HG02642 (cell line): ENCODE measurements around the gene CNTD1.

Experiments used
- ATAC-seq: cut with Tn5 transposase; IDR thresholded peaks from one replicate; pipeline ENCODE4 v1.9.1; 2021; ENCODE audit warnings: mild to moderate bottlenecking; ENCODE audit not compliant: unreplicated experiment, poor library complexity

The CNTD1 gene

DNA sequence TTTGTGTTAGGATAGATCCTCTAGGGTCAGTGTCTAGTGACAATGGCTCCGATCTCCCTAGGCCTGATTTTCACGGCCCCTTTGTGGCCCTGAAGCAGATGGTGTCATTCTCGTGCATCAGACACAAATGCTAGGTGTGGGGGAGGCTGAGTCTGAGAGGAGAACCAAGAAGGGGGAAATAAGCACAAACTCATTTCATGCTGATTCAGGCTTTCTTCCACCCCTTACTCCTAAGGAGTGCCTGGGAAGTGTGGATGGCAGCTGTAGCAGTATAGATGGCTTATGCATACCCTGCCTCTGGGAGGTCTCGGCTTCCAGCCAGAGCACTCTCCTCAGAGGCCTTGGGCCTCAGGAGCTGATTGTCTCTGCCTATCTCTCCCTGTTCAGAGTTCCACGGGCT is 20.1 kb upstream of the CNTD1 start:
- no peak for ATAC-seq

DNA sequence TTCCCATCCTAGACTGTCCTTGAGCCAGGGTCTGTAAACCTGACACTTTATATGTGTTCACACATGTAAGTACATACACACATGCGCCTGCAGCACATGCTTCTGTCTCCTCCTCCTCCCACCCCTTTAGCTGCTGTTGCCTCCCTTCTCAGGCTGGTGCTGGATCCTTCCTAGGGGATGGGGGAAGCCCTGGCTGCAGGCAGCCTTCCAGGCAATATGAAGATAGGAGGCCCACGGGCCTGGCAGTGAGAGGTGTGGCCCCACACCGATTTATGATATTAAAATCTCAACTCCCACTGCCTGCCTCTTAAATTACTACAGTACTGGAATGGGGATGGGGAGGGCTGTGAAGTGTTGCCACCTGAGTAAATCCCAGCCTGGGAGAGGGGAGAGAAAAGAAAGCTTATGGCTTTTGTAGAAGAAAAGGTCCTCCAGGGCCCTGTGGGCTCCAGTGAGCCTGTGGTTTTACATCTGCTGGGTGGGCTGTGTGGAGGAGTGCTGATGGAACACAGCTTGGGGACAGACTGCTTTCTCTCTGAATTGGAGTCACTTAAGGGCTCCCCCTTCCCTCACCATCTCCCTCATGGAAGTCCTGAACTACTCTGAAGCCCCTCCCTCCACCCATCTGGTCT is 19.2 kb upstream of the CNTD1 start:
- no peak for ATAC-seq

DNA sequence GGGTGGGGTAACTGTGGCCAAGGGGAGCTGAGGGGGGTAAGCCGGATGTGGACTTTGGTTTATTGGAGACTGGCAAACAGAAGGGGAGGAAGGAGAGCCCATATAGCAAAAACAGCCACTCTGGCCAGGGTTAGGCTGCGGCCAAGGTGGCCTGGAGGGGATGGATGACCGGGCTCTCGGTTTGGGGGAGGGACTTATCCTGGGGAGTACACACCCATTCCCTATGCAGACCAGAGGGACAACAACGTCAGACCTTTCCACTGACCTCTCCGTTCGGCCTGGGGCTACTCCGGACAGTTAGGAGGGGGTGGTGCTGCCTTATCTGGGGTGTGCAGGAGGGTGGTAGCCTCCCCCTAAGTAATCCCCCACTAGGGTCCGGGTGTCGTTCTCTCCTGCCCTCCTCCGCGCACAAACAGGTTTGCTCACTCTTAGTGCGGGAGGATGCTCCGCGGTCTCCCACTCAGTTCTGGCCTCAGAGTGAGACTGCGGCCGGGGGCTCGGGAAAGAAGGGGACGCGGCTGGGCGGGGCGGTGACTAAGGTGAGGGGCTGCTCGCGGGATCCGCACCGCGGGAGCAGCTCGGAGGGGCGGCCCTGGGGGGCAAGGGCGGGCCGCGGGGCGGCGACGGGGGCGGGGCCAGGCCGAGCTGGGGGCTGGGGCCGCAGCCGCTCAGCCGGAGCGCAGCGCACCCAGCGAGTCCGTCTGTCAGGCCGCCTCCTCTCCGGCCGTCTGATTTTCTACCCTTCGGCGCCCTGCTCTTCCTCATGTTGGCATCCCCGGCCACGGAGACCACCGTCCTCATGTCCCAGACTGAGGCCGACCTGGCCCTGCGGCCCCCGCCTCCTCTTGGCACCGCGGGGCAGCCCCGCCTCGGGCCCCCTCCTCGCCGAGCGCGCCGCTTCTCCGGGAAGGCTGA is 18.5 kb upstream of the CNTD1 start, which contains the start of gene WNK4:
WNK4 (plus strand) TSS at position 675 of the 915 bp plus-strand sequence; CDS start at position 764, 89 bp downstream.
- no peak for ATAC-seq

DNA sequence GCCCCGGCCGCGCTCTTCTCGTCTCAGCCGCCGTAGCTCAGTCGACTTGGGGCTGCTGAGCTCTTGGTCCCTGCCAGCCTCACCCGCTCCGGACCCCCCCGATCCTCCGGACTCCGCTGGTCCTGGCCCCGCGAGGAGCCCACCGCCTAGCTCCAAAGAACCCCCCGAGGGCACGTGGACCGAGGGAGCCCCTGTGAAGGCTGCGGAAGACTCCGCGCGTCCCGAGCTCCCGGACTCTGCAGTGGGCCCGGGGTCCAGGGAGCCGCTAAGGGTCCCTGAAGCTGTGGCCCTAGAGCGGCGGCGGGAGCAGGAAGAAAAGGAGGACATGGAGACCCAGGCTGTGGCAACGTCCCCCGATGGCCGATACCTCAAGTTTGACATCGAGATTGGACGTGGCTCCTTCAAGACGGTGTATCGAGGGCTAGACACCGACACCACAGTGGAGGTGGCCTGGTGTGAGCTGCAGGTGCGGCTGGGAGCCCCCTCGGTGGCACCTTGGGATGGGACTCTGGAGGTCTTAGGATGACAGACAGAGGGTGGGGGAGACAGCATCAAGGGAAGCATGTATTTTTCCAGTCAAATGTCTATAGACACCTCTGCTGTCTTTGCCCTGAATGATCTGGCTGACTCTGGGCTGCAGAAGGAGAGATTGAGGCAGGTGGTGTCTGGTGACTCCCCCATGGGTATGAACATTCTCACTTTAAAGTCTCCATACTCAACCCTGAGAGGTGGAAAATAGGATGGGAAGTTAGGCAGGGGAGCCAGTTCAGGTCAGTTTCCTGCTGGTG is 17.6 kb upstream of the CNTD1 start:
- ATAC-seq, result no peak

DNA sequence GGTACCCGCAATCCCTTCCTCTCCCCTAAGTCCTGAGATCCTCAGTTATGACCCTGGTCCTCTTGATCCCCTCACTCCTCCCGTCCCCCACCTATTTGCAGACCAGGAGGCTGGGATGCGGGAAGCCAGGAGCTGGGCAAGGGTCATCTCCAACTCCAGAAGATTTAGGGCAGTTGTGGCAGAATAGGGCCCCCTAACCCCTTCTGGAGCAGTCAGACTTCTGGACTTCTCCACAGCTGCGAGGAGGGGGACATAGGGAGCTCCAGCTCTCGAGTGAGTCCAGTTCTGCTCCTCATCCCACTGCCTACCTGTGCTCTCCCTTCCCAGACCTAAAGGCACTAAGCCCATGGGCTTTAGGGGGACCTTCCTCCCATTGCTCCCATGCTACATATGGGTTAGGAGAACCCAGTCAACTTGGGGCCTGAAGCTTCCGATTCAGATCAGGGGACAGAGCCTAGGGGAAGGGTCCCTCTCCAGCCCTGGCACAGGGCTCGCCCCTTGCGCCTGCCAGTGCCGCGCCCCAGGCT is 17.0 kb upstream of the CNTD1 start:
- no peak for ATAC-seq

DNA sequence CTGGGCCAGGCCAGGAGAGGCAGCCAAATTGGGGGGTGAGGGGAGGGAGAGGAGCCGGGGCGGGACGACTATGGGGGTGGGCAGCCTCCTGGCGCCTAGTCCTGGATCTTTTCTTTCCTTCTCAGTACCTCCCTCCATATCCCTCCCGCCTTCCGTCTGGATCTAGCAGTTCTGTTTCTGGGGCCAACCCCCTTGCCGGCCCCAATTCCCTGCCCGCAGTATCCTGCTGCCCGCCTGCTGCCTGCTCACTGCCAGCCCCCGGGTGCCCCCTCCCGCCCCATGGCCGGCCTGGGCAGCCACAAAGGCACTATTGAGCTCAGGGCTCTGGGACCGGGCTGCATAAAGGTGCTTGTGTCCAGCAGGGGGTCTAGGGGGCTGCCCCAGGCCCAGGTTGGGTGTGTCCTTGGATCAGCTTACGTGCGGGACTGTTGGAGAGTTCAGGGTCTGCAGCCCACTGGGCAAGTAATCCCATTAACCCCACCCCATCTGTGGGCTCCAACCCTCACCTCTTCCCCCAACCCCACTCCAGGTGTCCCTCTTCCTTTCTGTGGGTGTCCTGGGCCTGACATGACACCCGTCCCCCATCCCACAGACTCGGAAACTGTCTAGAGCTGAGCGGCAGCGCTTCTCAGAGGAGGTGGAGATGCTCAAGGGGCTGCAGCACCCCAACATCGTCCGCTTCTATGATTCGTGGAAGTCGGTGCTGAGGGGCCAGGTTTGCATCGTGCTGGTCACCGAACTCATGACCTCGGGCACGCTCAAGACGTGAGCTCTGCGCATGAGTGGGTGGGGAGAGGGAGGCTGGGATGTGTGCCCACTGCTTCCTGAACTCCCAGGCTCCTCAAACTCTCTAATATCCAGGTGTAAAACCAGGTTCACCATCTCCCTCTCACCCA is 16.2 kb upstream of the CNTD1 start:
- no peak for ATAC-seq

DNA sequence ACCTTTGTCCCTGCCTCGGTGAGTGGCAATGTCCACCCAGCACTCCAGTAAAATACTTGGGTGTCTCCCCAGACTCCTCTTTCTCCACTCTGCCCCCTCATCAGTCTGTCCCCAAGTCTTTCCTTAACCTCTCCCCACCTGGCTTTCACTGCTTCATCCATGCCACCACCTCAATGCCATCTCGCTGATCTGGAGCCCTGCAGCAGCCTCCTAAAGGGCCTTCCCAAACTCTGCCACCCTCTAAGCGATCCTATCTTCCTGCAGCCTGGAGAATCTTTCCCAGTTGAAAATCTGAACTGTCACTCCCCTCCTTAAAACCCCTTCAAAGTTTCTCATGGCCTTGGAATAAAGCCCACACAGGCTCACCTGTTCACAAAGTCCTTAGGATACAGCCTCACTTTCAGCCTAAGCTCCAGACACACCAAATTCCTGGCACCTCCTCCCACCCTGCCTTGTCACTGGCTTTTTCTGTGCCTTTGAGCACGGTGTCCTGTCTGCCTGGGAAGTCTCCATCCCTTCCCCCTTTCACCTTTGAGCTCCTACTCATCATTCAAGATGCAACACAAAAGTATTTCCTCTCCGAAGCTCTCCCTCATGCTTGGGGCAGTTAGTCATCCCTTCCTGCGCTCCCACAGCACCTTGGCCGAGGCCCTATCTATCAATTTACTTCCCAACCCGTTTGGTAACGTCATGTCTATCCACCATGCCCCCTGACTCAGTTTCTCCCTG is 15.4 kb upstream of the CNTD1 start:
- no peak for ATAC-seq

DNA sequence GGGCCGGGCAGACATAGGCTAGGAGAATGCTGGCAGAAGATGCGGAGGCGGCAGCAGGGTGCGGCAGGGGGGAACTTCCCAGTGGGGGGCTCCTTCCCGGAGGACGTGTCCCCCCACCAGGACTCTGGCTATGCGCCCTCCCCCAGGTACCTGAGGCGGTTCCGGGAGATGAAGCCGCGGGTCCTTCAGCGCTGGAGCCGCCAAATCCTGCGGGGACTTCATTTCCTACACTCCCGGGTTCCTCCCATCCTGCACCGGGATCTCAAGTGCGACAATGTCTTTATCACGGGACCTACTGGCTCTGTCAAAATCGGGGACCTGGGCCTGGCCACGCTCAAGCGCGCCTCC is 14.9 kb upstream of the CNTD1 start:
- ATAC-seq, result no peak

DNA sequence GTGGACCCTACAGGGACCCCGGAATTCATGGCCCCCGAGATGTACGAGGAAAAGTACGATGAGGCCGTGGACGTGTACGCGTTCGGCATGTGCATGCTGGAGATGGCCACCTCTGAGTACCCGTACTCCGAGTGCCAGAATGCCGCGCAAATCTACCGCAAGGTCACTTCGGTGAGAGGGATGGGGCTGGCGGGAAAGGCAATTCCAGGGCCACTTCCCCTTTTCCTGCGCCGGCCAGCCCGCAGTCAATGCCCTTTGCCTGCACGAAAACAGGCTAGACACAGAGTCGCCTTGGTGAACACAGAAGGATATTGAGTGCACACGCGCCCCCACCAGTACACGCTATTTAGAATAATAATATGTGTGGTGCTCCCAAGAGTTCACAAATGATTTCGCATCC is 14.3 kb upstream of the CNTD1 start:
- no peak for ATAC-seq

DNA sequence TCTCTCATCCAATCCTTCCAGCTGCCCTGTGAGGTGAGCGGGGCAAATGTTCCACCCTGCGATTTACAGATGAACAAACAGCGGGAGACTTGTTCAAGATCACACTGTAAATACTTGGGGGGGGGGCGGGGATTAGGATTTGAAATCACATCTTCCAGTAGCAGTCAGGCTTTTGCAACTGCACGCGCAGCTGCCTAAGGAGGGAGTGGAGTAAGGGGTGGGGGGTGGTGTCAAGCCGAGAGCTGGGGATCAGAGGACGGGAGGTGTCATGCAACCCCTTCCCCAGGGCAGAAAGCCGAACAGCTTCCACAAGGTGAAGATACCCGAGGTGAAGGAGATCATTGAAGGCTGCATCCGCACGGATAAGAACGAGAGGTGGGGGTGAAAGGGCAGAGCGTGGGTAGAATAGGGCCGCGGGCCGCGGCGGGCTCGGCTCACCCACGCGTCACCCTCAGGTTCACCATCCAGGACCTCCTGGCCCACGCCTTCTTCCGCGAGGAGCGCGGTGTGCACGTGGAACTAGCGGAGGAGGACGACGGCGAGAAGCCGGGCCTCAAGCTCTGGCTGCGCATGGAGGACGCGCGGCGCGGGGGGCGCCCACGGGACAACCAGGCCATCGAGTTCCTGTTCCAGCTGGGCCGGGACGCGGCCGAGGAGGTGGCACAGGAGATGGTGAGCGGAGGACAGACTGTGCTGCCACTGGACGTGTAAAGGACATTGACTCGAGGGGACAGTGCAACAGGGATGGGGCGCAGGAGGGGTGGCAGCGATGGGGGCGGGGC is 13.7 kb upstream of the CNTD1 start:
- no peak for ATAC-seq

DNA sequence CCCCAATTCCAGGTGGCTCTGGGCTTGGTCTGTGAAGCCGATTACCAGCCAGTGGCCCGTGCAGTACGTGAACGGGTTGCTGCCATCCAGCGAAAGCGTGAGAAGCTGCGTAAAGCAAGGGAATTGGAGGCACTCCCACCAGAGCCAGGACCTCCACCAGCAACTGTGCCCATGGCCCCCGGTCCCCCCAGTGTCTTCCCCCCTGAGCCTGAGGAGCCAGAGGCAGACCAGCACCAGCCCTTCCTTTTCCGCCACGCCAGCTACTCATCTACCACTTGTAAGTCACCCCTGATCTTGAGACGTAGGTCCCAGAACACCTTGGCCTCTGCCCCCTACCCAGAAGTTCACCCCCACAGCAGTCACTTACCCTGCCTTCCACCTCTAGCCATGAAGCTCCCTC is 11.4 kb upstream of the CNTD1 start:
- ATAC-seq, result no peak

DNA sequence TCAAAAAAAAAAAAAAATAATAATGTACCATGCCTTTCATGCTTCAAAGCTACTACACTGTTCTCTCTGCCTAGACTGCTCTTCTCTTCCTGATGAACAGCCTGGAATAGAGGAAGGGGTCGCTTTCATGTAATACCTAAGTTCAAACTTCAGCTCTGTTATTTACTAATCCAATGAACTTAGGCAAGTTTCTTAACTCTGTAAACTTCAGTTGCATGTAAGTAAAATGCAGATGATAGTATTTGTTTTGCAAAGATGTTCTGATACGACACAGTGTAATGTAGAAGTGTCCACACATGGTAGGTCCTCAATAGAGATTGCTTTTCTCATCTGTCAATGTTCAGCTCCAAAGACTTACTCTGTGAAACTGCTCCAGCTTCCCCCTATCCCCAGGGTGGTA is 6.7 kb upstream of the CNTD1 start:
- ATAC-seq, result no peak

DNA sequence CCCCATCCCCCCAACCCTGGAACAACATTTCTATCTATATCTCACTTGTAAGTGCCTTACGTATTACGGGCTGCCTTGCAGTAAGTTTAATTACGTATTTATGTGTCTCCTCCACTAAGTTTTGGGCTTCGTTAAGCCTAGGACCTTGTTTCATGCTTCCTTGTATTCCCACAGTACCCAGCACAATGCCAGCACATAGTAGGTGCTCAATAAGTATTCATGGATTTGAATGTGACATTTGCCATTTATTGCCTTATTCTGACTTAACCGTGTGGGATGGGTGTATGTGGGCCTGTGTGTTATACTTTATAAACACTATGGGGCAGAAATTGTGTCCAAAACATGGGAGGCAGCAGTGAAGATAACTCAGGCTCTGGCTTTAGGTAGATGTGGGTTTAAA is 6.1 kb upstream of the CNTD1 start:
- ATAC-seq, result no peak

DNA sequence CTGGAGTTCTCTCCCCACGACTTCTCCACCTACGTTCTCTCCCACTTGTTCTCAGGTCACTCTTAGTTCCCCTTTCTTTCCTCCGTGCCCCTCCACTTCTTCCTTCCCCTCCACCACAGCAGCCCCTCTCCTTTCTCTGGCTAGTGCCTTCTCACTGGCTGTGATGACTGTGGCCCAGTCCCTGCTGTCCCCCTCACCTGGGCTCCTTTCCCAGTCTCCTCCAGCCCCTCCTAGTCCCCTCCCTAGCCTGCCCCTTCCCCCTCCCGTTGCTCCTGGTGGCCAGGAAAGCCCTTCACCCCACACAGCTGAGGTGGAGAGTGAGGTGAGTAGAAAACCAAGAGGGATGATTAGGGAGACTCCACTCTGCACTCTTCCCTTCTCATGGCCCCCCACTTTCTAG is 3.6 kb upstream of the CNTD1 start:
- ATAC-seq, result no peak

DNA sequence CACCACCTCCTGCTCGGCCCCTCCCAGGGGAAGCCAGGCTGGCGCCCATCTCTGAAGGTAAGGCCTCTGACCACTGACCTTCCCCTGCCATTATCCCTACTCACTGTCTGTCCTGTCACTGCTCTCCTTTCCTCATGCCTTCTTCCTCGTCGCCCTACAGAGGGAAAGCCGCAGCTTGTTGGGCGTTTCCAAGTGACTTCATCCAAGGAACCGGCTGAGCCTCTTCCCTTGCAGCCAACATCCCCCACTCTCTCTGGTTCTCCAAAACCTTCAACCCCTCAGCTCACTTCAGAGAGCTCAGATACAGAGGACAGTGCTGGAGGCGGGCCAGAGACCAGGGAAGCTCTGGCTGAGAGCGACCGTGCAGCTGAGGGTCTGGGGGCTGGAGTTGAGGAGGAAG is 3.2 kb upstream of the CNTD1 start:
- ATAC-seq, result no peak

DNA sequence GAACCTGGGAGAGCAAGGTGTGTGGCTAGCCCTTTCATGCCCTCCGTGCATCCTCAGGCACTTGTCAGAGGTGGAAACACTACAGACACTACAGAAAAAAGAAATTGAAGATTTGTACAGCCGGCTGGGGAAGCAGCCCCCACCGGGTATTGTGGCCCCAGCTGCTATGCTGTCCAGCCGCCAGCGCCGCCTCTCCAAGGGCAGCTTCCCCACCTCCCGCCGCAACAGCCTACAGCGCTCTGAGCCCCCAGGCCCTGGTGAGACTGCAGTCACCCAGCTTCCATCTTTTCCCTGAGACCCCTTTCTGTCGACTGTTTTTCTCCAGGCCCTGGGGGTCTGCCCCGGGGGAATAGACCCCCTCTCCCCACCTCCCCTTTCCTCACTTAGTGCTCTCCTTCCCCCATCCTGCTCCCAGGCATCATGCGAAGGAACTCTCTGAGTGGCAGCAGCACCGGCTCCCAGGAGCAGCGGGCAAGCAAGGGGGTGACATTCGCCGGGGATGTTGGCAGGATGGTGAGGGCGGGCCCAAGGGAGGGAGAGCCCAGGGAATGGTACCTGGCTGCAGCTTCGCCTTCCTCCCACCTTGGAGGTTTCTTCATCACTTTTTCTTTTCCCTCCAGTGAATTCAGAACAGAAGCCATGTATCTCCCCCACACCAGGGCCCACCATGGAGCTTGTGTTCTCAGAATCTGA is 2.4 kb upstream of the CNTD1 start:
- ATAC-seq, result no peak

DNA sequence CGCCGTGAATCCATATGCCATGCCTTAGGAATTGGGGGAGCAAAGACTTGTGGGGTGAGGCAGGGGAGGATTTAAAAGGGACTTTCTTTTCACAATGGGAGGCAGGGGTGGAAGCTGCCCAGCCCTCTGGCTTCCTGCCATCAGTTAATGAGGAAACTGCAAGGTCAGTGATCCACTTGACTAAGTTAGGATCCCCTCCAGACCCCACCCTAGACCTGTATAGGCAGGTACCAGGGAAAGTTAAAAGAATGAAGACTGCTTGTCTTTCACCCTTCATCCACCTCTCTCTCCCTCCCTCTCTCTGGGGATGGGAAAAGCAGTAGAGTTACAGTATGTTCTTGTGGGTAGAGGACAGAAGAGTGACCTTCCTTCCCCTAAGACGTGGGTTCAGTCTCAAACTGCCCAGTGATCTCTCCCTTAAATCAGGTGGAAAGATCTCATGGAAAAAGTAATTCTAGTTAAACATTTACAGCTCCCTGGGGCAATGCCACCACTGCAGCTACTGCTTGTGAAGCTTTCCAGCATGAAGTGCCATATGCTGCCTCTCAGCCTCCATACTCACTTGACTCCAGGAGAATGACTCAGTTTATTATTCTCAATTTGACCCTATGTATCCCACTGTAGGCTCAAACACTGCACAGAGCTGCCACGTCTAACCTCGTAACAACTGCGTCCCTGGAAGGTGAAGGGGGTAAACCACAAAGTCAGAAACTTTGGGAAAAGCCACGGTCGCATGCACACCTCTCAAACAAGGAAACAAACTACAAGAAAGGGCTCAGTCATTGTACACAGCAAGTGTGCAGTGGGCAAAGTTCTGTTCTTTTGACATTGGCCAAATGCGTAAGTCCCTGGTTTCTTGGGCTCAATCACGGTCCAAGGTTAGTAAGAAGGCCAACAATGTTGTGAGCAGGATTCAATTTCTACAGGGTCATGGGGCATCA is 1.3 kb upstream of the CNTD1 start:
- ATAC-seq, result no peak
